ENCODE results near the gene GCC2.
"Not testable (repeated sequence)": the region's sequence is repeated elsewhere in the genome, so short reads cannot be mapped to it uniquely, and the experiment has no call there.

Gene GCC2

DNA sequence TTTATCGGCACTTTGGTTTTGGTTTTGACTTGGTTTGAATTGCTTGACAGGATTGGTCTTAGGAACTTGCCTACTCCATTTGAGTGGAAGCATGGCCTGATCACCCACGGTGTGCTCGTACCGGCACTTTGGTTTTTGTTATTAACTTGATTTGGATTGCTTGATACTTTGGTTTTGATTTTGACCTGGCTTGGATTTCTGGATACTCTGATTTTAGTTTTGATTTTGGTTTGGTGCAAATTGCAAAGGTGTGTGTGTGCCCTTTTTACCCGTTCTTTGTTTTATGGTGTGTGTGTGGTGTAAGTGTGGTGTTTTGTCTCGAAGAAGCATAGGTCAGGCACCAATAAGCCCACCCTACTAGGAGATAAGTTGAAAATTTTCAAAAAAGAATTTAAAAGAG lies 75.7 kb downstream of the GCC2 start:
- not testable (repeated sequence) for DNase-seq

DNA sequence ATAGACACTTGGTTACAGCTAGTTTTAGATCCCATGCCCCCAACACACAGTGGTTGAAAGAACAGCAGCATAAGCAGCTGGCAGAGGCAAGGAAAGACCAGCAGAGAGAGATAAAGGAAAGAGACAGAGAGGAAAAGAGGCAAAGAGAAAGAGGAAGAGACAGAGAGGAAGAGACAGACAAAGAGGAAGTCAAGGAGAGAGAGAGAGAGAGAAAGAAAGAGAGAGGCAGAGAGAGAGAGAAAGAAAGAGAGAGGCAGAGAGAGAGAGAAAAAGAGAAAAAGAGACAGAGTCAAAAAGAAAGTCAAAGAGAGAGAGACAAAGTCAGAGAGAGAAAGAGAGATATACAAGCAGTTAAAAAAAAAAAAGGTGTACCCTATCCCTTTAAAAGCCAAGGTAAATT lies 76.3 kb downstream of the GCC2 start:
- not testable (repeated sequence) for DNase-seq

DNA sequence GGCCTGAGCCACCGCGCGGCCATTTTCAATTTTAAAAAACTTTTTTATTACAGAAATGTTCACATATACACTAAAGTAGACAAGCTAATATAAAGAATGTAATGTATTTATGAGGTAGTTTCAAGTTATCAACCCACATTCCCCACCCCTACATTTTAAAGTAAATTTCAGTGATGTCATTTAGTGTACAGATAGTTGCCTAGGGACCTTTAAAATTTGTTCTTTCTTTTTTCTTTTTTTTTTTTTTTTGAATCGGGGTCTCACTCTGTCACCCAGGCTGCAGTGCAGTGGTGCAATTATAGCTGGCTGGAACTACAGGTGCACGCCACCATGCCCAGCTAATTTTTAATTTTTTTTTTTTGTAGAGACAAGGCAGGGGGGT lies 82.7 kb downstream of the GCC2 start:
- no peak for DNase-seq

DNA sequence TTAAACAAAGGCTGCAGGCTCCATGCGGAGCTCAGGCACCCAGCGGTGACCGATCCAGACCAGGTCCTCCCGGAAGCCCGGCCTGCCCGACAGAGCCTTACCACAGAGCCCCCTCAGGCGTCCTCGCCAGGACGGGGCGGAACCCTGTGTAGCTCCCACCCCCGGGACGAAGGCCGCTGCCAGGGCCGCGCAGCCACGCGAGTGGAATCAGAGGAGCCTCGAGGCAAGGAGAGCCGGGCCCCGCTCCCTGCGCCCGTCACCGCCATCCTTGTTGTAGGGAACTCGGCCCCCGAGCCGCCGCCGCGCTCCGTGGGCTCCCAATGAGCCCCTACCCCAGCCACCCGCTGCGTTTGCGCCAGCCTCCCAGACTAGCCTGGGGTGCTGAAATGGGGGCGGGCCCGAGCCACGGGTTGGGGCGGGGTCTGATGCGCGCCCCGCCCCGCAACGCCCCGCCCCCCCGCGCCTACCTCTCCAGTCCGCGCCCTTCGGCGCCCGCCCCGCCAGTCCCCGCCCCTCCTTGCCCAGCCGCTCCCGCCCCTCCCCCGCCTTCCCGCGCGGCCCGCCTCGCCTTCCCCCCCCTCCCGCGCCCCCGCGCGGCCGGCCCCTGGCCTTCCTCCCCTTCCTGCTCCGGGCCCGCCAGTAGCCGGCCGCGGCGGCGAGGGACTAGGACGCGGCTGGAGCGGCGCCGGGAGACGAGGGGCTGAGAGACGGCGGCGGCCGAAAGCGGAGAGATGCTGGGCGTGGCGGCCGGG lies 85.0 kb downstream of the GCC2 start, which contains the start of gene LIMS1:
Gene LIMS1, plus strand, starts transcription at position 639 of the 752 bp plus-strand sequence. Its CDS starts 93 bp downstream, at position 732.
- peak; percentile 95 for DNase-seq

- peak; percentile 49 for DNase-seq
These were observed 85.8 kb downstream of the GCC2 start for GRCh38 chr2:108534584-108535356.

DNA sequence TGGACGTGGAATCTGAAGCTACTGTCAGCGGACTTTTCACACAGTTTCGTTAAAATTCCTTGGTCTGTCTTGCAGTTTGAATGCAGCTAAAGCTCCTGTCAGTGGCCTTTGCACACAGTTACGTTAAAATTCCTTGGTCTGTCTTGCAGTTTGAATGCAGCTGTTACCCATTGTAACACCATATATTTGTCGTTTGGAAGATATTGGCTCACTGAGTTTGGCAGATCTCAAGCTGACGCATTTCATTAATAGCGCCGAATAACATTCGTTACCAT lies 86.3 kb downstream of the GCC2 start:
- DNase-seq = no peak

- no peak for DNase-seq
These were observed 87.3 kb downstream of the GCC2 start for GRCh38 chr2:108536133-108536780.

- no peak for DNase-seq
These were observed 87.9 kb downstream of the GCC2 start for GRCh38 chr2:108536911-108537310.

DNA sequence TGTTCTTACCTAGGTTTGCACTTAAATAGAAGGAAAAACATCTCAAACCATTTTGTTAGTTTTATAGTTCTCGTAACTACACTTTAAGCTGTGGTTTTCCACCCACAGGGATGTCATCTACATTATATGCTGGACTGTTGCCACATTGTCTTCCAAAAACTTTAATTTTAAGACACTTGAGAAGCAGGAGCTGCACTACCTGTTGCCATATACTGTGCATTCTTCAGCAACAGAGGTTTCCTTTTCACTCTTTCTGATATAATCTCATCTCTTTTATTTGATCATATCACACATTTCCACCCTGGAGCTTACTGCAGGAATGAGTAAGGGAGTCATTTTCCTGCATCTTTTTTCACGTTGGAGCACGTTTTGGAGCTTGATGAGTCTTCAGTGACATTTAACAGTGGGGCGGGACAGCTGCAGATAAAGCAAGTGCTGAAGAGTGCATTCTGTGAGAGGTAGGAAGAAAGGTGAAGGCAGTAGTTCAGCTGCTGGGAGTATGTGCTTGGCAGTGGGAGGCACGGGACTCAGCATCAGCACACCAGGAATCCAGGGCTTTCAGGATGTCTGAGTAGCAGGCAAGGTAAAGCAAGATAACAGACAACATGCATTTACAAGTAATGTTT lies 89.1 kb downstream of the GCC2 start:
- no peak for DNase-seq

DNA sequence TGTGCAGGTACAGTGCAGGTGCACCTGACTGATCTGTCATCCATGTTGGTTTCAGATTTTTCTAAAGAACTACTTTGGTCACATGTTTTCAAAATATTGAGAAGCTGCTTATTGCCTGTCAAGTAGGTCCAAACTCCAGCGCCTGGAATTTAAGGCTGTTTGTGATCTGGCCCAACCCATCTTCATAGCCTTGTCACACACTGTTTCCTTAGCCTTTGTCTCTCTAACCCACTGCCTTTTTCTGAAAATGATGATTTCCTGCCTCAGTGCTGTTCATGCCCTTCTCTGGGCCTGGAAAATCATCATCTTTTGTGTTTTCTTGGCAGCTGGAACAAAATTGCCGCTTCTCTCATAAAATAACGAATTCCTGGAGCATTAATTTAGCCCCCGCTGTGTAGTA lies 92.4 kb downstream of the GCC2 start:
- DNase-seq = no peak

DNA sequence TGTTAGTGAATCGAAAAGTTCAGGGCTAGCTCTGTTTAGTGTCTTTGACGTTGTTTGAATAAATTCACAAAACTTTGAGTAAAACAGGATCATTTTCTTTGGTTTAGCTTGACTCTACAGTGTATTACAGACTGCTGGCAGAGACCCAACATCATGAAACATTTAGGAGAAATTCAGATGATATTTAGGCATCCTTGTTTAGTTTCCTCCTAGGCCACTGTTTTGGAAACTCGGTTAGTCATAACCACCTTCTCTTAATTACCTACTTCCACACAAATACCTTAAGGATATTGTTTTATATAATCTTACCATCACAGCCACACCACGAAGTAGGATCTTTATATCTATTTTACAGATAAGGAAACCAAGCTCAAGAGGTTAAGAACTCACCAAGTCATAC lies 93.1 kb downstream of the GCC2 start:
- DNase-seq = no peak

- no peak for DNase-seq
These were observed 98.6 kb downstream of the GCC2 start for GRCh38 chr2:108547606-108548005.

DNA sequence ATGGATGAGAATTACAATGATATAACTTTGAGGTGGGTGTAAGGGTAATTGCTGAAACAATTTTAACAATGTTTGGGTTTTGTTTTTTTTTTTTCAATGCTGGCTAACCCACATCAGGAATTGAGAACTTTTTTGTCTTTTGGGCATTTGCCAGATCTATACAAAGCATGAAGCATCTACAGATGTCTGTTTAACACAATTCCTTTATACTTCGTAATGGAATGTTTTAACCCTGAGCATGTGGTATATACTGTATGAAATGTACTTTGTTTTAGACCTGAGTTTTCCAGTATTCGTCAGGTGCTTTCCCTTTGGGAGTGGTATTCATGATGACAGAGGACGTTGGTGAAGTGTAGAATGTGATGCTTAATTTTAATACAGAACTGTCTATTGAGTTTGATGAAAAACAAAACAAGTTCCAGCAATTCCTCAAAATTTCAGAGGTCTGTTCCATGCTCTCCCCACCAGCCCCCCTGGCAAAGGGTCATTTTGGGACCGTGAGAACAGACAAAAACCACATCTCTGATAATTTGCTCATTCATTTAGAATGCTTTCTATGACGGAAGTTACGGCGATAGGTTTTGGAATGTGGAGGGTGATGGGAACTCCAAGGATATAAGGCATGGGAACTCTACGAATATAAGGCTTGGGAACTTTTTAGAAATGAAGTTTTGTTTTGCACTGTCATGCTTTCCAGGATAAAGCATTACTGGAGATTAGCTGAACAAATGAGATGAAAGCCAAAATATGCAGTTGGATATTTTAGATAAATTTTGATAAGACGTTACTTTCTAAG lies 99.4 kb downstream of the GCC2 start:
- DNase-seq = no peak

DNA sequence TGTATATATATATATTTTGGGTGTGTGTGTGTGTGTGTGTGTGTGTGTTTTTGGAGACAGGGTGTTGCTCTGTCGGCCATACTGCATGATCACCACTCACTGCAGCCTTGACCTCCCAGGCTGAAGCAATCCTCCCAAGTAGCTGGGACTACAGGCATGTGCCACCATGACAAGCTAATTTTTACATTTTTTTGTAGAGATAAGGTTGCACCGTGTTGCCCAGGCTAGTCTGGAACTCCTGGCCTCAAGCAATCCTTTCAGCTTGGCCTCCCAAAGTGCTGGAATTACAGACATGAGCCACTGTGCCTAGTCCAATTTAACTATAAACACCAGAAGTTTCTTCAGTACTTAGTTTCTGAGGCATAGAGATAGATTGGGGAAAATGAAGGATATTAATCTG lies 103.6 kb downstream of the GCC2 start:
- no peak for DNase-seq

- no peak for DNase-seq
These were observed 104.4 kb downstream of the GCC2 start for GRCh38 chr2:108553209-108553919.

GRCh38 chr2:108554528-108554927 lies 105.5 kb downstream of the GCC2 start:
- DNase-seq = no peak

DNA sequence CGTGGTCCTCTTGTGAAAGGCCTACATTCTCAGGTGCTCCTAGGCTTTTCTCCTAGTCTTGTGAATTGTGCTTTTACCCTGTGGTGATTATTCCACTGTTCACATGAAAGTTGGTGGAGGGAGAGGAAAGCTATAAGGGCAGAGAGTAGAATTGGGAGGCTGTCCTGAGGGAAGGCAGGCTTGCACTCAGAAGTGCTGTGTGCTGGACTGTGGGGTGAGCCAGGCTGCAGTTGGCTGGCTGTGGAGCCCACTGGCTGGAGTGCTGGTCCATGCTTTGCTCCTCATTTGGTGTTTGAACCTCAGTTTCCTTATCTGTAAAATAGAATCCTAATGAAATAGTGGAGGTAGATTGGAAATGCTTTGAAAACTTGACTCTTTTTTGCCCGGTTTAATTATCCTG lies 106.6 kb downstream of the GCC2 start:
- DNase-seq = no peak

DNA sequence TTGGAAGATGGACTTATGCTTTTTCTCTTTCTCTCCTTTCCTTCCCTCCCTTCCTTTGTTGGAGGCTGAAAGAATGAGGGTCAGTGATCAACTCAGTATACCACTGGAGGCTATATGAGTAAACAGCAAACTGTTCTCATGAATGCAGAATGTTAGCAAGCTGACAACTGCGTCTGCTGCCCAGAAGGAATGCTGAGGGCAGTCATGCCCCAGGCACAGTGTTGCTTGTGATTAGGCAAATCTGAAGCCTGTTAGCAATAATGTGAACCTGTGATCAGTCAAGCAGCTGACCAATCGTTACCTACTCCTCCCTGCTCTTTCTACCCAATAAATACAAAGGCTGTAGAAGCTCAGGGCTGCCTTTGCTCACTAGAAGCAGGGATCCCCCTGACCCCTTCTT lies 107.6 kb downstream of the GCC2 start:
- not testable (repeated sequence) for DNase-seq

All from suppressor macrophage treated with lipopolysaccharide for 4 hours (primary cell).